HepG2 (cell line): ENCODE measurements around the gene LIMS2. TPM values are rescaled to one million over a fixed set of nuclear protein-coding genes. Genes with fewer than 3 reads are reported as not detected.

Source experiments
- ATAC-seq: fragments of 200-7000 bp; cut with Tn5 transposase; 3 replicates; pipeline ENCODE4 v1.9.1; 2020; ENCODE audit warnings: mild to moderate bottlenecking, moderate library complexity
- BruUV-seq: library from RNA; stranded (reverse); fragments of 400-500 nt; replicated peaks from 2 replicates; lab custom pipeline; 2021; lab: Mats Ljungman, UMichigan
- CTCF ChIA-PET: fragments of 300-600 bp; formaldehyde crosslinking; extraction: SDS; loops from one replicate; lab custom pipeline; 2021; ENCODE audit warnings: low total read pairs, inconsistent platforms, low intra/inter-chr PET ratio; lab: Yijun Ruan, JAX
- POLR2A ChIA-PET: fragments of 350-600 bp; sonication (Branson Sonifier 250); formaldehyde crosslinking; loops from one replicate; lab custom pipeline; 2020; ENCODE audit warnings: antibody characterized with exemption, inconsistent platforms; lab: Yijun Ruan, JAX
- DNase-seq: peaks from one replicate; pipeline ENCODE4 v3.0.0-alpha.2; 2015; ENCODE audit warnings: low spot score
- FAIRE-seq: peaks from 3 replicates; lab custom pipeline; 2011; peaks lifted over from hg19 to GRCh38; lab: Jason Lieb, UNC
- H2AFZ ChIP-seq: one replicate; pipeline ENCODE4 v1.6.1; 2011; ENCODE audit warnings: low read length, inconsistent platforms
- H3K27ac ChIP-seq: fragments of 300-600 bp; 3 replicates; pipeline ENCODE4 v1.8.0; 2011; ENCODE audit warnings: mixed run types, mild to moderate bottlenecking, mixed read lengths, low read length, inconsistent platforms; ENCODE audit not compliant: insufficient read depth; ENCODE audit errors: extremely low read length
- H3K27me3 ChIP-seq, 2 experiments: fragments of 200-600 bp in 1 of 2; 2 replicates in 1 of 2; 3 replicates in 1 of 2; pipeline versions ENCODE4 v1.6.0 to v1.8.0; 2011; ENCODE audit warnings: low read length in 2 of 2, mild to moderate bottlenecking in 2 of 2, moderate library complexity in 2 of 2, inconsistent platforms in 1 of 2; ENCODE audit not compliant: insufficient read depth in 2 of 2, control insufficient read depth in 1 of 2
- H3K36me3 ChIP-seq, 2 experiments: fragments of 200-600 bp in 1 of 2; replicated peaks in 1 of 2; 2 replicates in 1 of 2; 3 replicates in 1 of 2; pipeline versions ENCODE4 v1.5.1 to v1.8.0; 2011; ENCODE audit warnings: low read length in 2 of 2, inconsistent platforms in 1 of 2; ENCODE audit not compliant: insufficient read depth in 2 of 2, control insufficient read depth in 1 of 2
- H3K4me1 ChIP-seq: 2 replicates; pipeline ENCODE4 v1.5.1; 2012; ENCODE audit warnings: low read length, inconsistent platforms; ENCODE audit not compliant: insufficient read depth
- H3K4me2 ChIP-seq: 2 replicates; pipeline ENCODE4 v1.6.0; 2011; ENCODE audit warnings: low read depth, low read length, inconsistent platforms
- H3K4me3 ChIP-seq, 3 experiments: fragments of 200-600 bp in 1 of 3; sonication (generic), shearing (Covaris generic) in 1 of 3; replicated peaks in 1 of 3; 2 replicates each; pipeline ENCODE4 v1.5.1; 2011 to 2016; ENCODE audit warnings: low read length in 3 of 3, inconsistent platforms in 2 of 3, low read depth in 2 of 3, mild to moderate bottlenecking in 2 of 3, control low read depth in 1 of 3, mixed read lengths in 1 of 3; ENCODE audit not compliant: insufficient read depth in 1 of 3
- H3K79me2 ChIP-seq: one replicate; pipeline ENCODE4 v1.6.1; 2011; ENCODE audit warnings: low read length, inconsistent platforms; ENCODE audit not compliant: insufficient read depth
- H3K9ac ChIP-seq: 2 replicates; pipeline ENCODE4 v1.6.0; 2011; ENCODE audit warnings: mild to moderate bottlenecking, low read depth, low read length, inconsistent platforms; ENCODE audit not compliant: insufficient read depth
- H3K9me3 ChIP-seq: 2 replicates; pipeline ENCODE4 v1.5.1; 2012; ENCODE audit warnings: mild to moderate bottlenecking, low read length
- H4K20me1 ChIP-seq: 2 replicates; pipeline ENCODE4 v1.6.0; 2011; ENCODE audit warnings: inconsistent platforms, mild to moderate bottlenecking, low read length, moderate library complexity; ENCODE audit not compliant: insufficient read depth
- ADNP ChIP-seq: sonication (generic); formaldehyde crosslinking; IDR thresholded peaks from 2 replicates; pipeline ENCODE4 v1.4.0; 2020; ENCODE audit warnings: missing genetic modification reagents
- AKAP8 ChIP-seq: sonication (generic); formaldehyde crosslinking; IDR thresholded peaks from 2 replicates; pipeline ENCODE4 v1.5.1; 2020; ENCODE audit warnings: mild to moderate bottlenecking, missing genetic modification reagents
- ASH2L ChIP-seq: fragments of 300-600, 200-600 bp; sonication (generic); IDR thresholded peaks from 2 replicates; pipeline ENCODE4 v1.7.0; 2017; ENCODE audit warnings: low read depth, mild to moderate bottlenecking, moderate library complexity, mixed read lengths, low read length; ENCODE audit not compliant: insufficient read length
- CCDC6 ChIP-seq: sonication (generic); formaldehyde crosslinking; IDR thresholded peaks from 2 replicates; pipeline ENCODE4 v1.8.1; 2022; ENCODE audit warnings: mild to moderate bottlenecking, missing genetic modification reagents, moderate library complexity
- CHD4 ChIP-seq: fragments of 200-600 bp; sonication (generic); IDR thresholded peaks from 2 replicates; pipeline ENCODE4 v1.7.0; 2017; ENCODE audit warnings: mild to moderate bottlenecking, low read length, borderline replicate concordance
- EED ChIP-seq: sonication (generic); formaldehyde crosslinking; IDR thresholded peaks from 2 replicates; pipeline ENCODE4 v1.5.0; 2020; ENCODE audit warnings: mild to moderate bottlenecking, missing genetic modification reagents
- MAFF ChIP-seq: IDR thresholded peaks from 2 replicates; pipeline ENCODE4 v1.6.1; 2011; ENCODE audit warnings: low read depth, low read length, improper control_type of control experiment
- STAG1 ChIP-seq: sonication (generic); formaldehyde crosslinking; IDR thresholded peaks from 2 replicates; pipeline ENCODE4 v1.4.0; 2020; ENCODE audit warnings: missing genetic modification reagents
- TBX2 ChIP-seq: sonication (generic); formaldehyde crosslinking; IDR thresholded peaks from 2 replicates; pipeline ENCODE4 v1.5.0; 2020; ENCODE audit warnings: missing genetic modification reagents, mild to moderate bottlenecking, borderline replicate concordance
- YEATS2 ChIP-seq: sonication (generic); formaldehyde crosslinking; IDR thresholded peaks from 2 replicates; pipeline ENCODE4 v1.4.0; 2020; ENCODE audit warnings: missing genetic modification reagents, borderline replicate concordance
- ZNF570 ChIP-seq: sonication (generic); formaldehyde crosslinking; IDR thresholded peaks from 2 replicates; pipeline ENCODE4 v1.4.0; 2020; ENCODE audit warnings: mild to moderate bottlenecking, missing genetic modification reagents, borderline replicate concordance
- ZNF768 ChIP-seq: sonication (generic); formaldehyde crosslinking; IDR thresholded peaks from 2 replicates; pipeline ENCODE4 v1.4.0; 2020; ENCODE audit warnings: missing genetic modification reagents
- ZNF883 ChIP-seq: sonication (generic); formaldehyde crosslinking; IDR thresholded peaks from 2 replicates; pipeline ENCODE4 v1.5.1; 2020; ENCODE audit warnings: mild to moderate bottlenecking, missing genetic modification reagents; ENCODE audit errors: not compliant biosample characterization
- WGBS: methylation state at CpG from one replicate; pipeline ENCODE4 v1.1.6; 2017; ENCODE audit warnings: low lambda C conversion rate; 5-methylcytosine and 5-hydroxymethylcytosine counted together
- in situ Hi-C: cut with HindIII; loops from 2 replicates; pipeline ENCODE4 v1.10.0; 2017; ENCODE audit warnings: low pct_unique_long_range_greater_than_20kb; ENCODE audit not compliant: extremely low pct_ligation_motif_present
- intact Hi-C: fragments of 100-400 bp; cut with micrococcal nuclease; formaldehyde crosslinking; loops from one replicate; pipeline ENCODE4 v1.10.0; 2022; ENCODE audit not compliant: unreplicated experiment
- polyA plus RNA-seq, 8 experiments: library from polyadenylated mRNA; depleted of rRNA in 3 of 8; stranded (reverse) in 7 of 8; unstranded in 1 of 8; fragments of >200 nt; fragmentation: Illumina TruSeq in 4 of 8; extraction: Trizol in 4 of 8; gene quantifications; 2 replicates each; pipeline versions ENCODE4 v1.2.1 to v1.2.3, GENCODE V29; 2011 to 2016; ENCODE audit warnings: low read depth in 4 of 8, missing spikeins in 1 of 8, mixed read lengths in 1 of 8; ENCODE audit not compliant: insufficient read depth in 1 of 8
- total RNA-seq, 5 experiments: library from RNA; depleted of rRNA; stranded (reverse); fragments of >200 nt; fragmentation: Illumina TruSeq; extraction: Trizol; gene quantifications; 2 replicates each; pipeline ENCODE4 v1.2.3, GENCODE V29; 2016; ENCODE audit warnings: low read depth in 1 of 5

LIMS2 gene
- total and polyA plus RNA-seq, 2 of the 13 experiments (the other 11 are each of a cell fraction or from before 2014, with no cell fraction given): 1.0 to 1.9 TPM

- no peak for TF ChIP-seq ASH2L
- no peak for TF ChIP-seq ADNP (CRISPR knock-in tag)
- TF ChIP-seq AKAP8 (CRISPR knock-in tag): no peak
- TF ChIP-seq ZNF768: peak; percentile 42; the same call in 1 of the 2 replicates
- 0 out of 2 replicates have a peak, but pooled peaks have one; percentile 20 for TF ChIP-seq STAG1 (CRISPR knock-in tag)
- TF ChIP-seq, all 625 proteins: peak for 5
These were observed 31.0 kb downstream of the LIMS2 start (continued) for GRCh38 chr2:127644066-127645025.

GRCh38 chr2:127643439-127644065, 31.8 kb downstream of the LIMS2 start:
- ATAC-seq: no peak
- intact Hi-C loops: loop anchor here (10.0 kb wide), 1 partner anchor 109 kb away; the partner anchor contains the start of gene MYO7B
- CTCF ChIA-PET: no interaction called here

More at GRCh38 chr2:127643439-127644065, 31.8 kb downstream of the LIMS2 start:
- Histone ChIP-seq H2AFZ (no peak overlapping the region), H3K4me2 (no peak overlapping the region), H3K36me3 (no peaks in the 10 kb centered on the region), H3K9me3 (no peaks in the 10 kb centered on the region), H3K27ac (no peak overlapping the region), H3K27me3 (peaks cover 8 to 61% of the 10 kb centered on the region in 2 experiments), H3K4me1 (peaks cover 68% of the 10 kb centered on the region), H3K79me2 (no peaks in the 10 kb centered on the region), H3K4me3 (no peak overlapping the region), H4K20me1 (no peaks in the 10 kb centered on the region), H3K9ac (no peak overlapping the region)
- DNase-seq: no peak
- no peak for FAIRE-seq
- BruUV-seq: no TSS peak
- 54% methylated on average over 15 of the region's 15 CpGs for WGBS
- 0 out of 2 replicates have a peak, but pooled peaks have one; percentile 28 for TF ChIP-seq EED (CRISPR knock-in tag)
- no peak for TF ChIP-seq CHD4
- TF ChIP-seq TBX2: 0 out of 2 replicates have a peak, but pooled peaks have one; percentile 22
- TF ChIP-seq CCDC6: no peak
- no peak for TF ChIP-seq ZNF883
- TF ChIP-seq MAFF: no peak
- TF ChIP-seq ZNF570: no peak
- no peak for TF ChIP-seq YEATS2
- POLR2A ChIA-PET: no interaction called here
- in situ Hi-C loops: no loop called here
